HepG2 (cell line): ENCODE results near the gene OR14A2. TPM values are rescaled to one million over a fixed set of nuclear protein-coding genes. Genes with fewer than 3 reads are reported as not detected.

Experiments used
- ATAC-seq: fragments of 200-7000 bp; cut with Tn5 transposase; 3 replicates; pipeline ENCODE4 v1.9.1; 2020; ENCODE audit warnings: mild to moderate bottlenecking, moderate library complexity
- BruUV-seq: library from RNA; stranded (reverse); fragments of 400-500 nt; replicated peaks from 2 replicates; lab custom pipeline; 2021; lab: Mats Ljungman, UMichigan
- CTCF ChIA-PET: fragments of 300-600 bp; formaldehyde crosslinking; extraction: SDS; loops from one replicate; lab custom pipeline; 2021; ENCODE audit warnings: low total read pairs, inconsistent platforms, low intra/inter-chr PET ratio; lab: Yijun Ruan, JAX
- POLR2A ChIA-PET: fragments of 350-600 bp; sonication (Branson Sonifier 250); formaldehyde crosslinking; loops from one replicate; lab custom pipeline; 2020; ENCODE audit warnings: antibody characterized with exemption, inconsistent platforms; lab: Yijun Ruan, JAX
- DNase-seq: peaks from one replicate; pipeline ENCODE4 v3.0.0-alpha.2; 2015; ENCODE audit warnings: low spot score
- FAIRE-seq: peaks from 3 replicates; lab custom pipeline; 2011; peaks lifted over from hg19 to GRCh38; lab: Jason Lieb, UNC
- H2AFZ ChIP-seq: one replicate; pipeline ENCODE4 v1.6.1; 2011; ENCODE audit warnings: low read length, inconsistent platforms
- H3K27ac ChIP-seq: fragments of 300-600 bp; 3 replicates; pipeline ENCODE4 v1.8.0; 2011; ENCODE audit warnings: mixed run types, mild to moderate bottlenecking, mixed read lengths, low read length, inconsistent platforms; ENCODE audit not compliant: insufficient read depth; ENCODE audit errors: extremely low read length
- H3K27me3 ChIP-seq, 2 experiments: fragments of 200-600 bp in 1 of 2; 2 replicates in 1 of 2; 3 replicates in 1 of 2; pipeline versions ENCODE4 v1.6.0 to v1.8.0; 2011; ENCODE audit warnings: low read length in 2 of 2, mild to moderate bottlenecking in 2 of 2, moderate library complexity in 2 of 2, inconsistent platforms in 1 of 2; ENCODE audit not compliant: insufficient read depth in 2 of 2, control insufficient read depth in 1 of 2
- H3K36me3 ChIP-seq, 2 experiments: fragments of 200-600 bp in 1 of 2; replicated peaks in 1 of 2; 2 replicates in 1 of 2; 3 replicates in 1 of 2; pipeline versions ENCODE4 v1.5.1 to v1.8.0; 2011; ENCODE audit warnings: low read length in 2 of 2, inconsistent platforms in 1 of 2; ENCODE audit not compliant: insufficient read depth in 2 of 2, control insufficient read depth in 1 of 2
- H3K4me1 ChIP-seq: 2 replicates; pipeline ENCODE4 v1.5.1; 2012; ENCODE audit warnings: low read length, inconsistent platforms; ENCODE audit not compliant: insufficient read depth
- H3K4me2 ChIP-seq: 2 replicates; pipeline ENCODE4 v1.6.0; 2011; ENCODE audit warnings: low read depth, low read length, inconsistent platforms
- H3K4me3 ChIP-seq, 3 experiments: fragments of 200-600 bp in 1 of 3; sonication (generic), shearing (Covaris generic) in 1 of 3; replicated peaks in 1 of 3; 2 replicates each; pipeline ENCODE4 v1.5.1; 2011 to 2016; ENCODE audit warnings: low read length in 3 of 3, inconsistent platforms in 2 of 3, low read depth in 2 of 3, mild to moderate bottlenecking in 2 of 3, control low read depth in 1 of 3, mixed read lengths in 1 of 3; ENCODE audit not compliant: insufficient read depth in 1 of 3
- H3K79me2 ChIP-seq: one replicate; pipeline ENCODE4 v1.6.1; 2011; ENCODE audit warnings: low read length, inconsistent platforms; ENCODE audit not compliant: insufficient read depth
- H3K9ac ChIP-seq: 2 replicates; pipeline ENCODE4 v1.6.0; 2011; ENCODE audit warnings: mild to moderate bottlenecking, low read depth, low read length, inconsistent platforms; ENCODE audit not compliant: insufficient read depth
- H3K9me3 ChIP-seq: 2 replicates; pipeline ENCODE4 v1.5.1; 2012; ENCODE audit warnings: mild to moderate bottlenecking, low read length
- H4K20me1 ChIP-seq: 2 replicates; pipeline ENCODE4 v1.6.0; 2011; ENCODE audit warnings: inconsistent platforms, mild to moderate bottlenecking, low read length, moderate library complexity; ENCODE audit not compliant: insufficient read depth
- MAFF ChIP-seq: IDR thresholded peaks from 2 replicates; pipeline ENCODE4 v1.6.1; 2011; ENCODE audit warnings: low read depth, low read length, improper control_type of control experiment
- MAFK ChIP-seq, 2 experiments: IDR thresholded peaks in 1 of 2; conservative IDR thresholded peaks in 1 of 2; 2 replicates each; pipeline ENCODE4 v1.6.1; 2011; ENCODE audit warnings: improper control_type of control experiment in 2 of 2, low read length in 2 of 2
- MIER3 ChIP-seq: IDR thresholded peaks from 2 replicates; pipeline ENCODE4 v1.6.1; 2016; ENCODE audit warnings: missing compliant biosample characterization, borderline replicate concordance
- NR0B2 ChIP-seq: sonication (generic); formaldehyde crosslinking; IDR thresholded peaks from 2 replicates; pipeline ENCODE4 v1.4.0; 2020; ENCODE audit warnings: mild to moderate bottlenecking, missing genetic modification reagents
- RFX3 ChIP-seq: IDR thresholded peaks from 2 replicates; pipeline ENCODE4 v1.6.1; 2016; ENCODE audit warnings: missing biosample characterization, missing genetic modification reagents
- YEATS2 ChIP-seq: sonication (generic); formaldehyde crosslinking; IDR thresholded peaks from 2 replicates; pipeline ENCODE4 v1.4.0; 2020; ENCODE audit warnings: missing genetic modification reagents, borderline replicate concordance
- ZNF557 ChIP-seq: sonication (generic); formaldehyde crosslinking; IDR thresholded peaks from 2 replicates; pipeline ENCODE4 v1.4.0; 2020; ENCODE audit warnings: missing genetic modification reagents
- WGBS: methylation state at CpG from one replicate; pipeline ENCODE4 v1.1.6; 2017; ENCODE audit warnings: low lambda C conversion rate; 5-methylcytosine and 5-hydroxymethylcytosine counted together
- in situ Hi-C: cut with HindIII; loops from 2 replicates; pipeline ENCODE4 v1.10.0; 2017; ENCODE audit warnings: low pct_unique_long_range_greater_than_20kb; ENCODE audit not compliant: extremely low pct_ligation_motif_present
- intact Hi-C: fragments of 100-400 bp; cut with micrococcal nuclease; formaldehyde crosslinking; loops from one replicate; pipeline ENCODE4 v1.10.0; 2022; ENCODE audit not compliant: unreplicated experiment
- polyA plus RNA-seq, 8 experiments: library from polyadenylated mRNA; depleted of rRNA in 3 of 8; stranded (reverse) in 7 of 8; unstranded in 1 of 8; fragments of >200 nt; fragmentation: Illumina TruSeq in 4 of 8; extraction: Trizol in 4 of 8; gene quantifications; 2 replicates each; pipeline versions ENCODE4 v1.2.1 to v1.2.3, GENCODE V29; 2011 to 2016; ENCODE audit warnings: low read depth in 4 of 8, missing spikeins in 1 of 8, mixed read lengths in 1 of 8; ENCODE audit not compliant: insufficient read depth in 1 of 8
- total RNA-seq, 5 experiments: library from RNA; depleted of rRNA; stranded (reverse); fragments of >200 nt; fragmentation: Illumina TruSeq; extraction: Trizol; gene quantifications; 2 replicates each; pipeline ENCODE4 v1.2.3, GENCODE V29; 2016; ENCODE audit warnings: low read depth in 1 of 5

Gene OR14A2
- total and polyA plus RNA-seq, 2 of the 13 experiments (the other 11 are each of a cell fraction or from before 2014, with no cell fraction given): not detected

GRCh38 chr1:247748041-247748440 lies at the start of gene OR14A2 (continued):
- TF ChIP-seq YEATS2 (CRISPR knock-in tag) (no peak), MIER3 (CRISPR knock-in tag) (no peak)

DNA sequence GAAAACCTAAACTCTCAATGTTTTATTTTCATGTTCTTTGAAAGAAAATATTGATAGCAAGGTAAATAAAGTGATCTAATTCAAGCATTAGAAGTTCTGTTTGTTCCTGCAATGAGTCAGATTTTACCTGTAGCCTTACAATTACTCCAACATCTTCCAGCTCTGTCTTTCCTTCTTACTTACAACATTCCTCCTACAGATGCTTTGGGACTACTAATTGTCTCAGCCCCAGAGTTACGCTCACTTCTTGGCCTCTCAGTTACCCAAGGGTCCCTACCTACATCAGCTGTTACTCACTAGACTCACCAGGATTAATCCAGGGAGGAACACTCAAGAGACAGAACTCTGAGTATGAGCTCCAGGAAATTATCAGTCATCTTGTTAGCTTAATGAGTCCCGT lies 49.6 kb upstream of the OR14A2 start:
- DNase-seq (no peak), FAIRE-seq (no peak), ATAC-seq (no peak)
- 2% methylated on average over 2 of the region's 2 CpGs for WGBS
- Histone ChIP-seq H3K79me2 (no peaks in the 10 kb centered on the region), H3K4me1 (no peaks in the 10 kb centered on the region), H3K4me3 (no peak overlapping the region), H3K9ac (no peak overlapping the region), H3K4me2 (no peak overlapping the region), H3K36me3 (no peaks in the 10 kb centered on the region), H4K20me1 (no peaks in the 10 kb centered on the region), H3K9me3 (peaks cover 69% of the 10 kb centered on the region), H2AFZ (no peak overlapping the region), H3K27me3 (no peaks in the 10 kb centered on the region), H3K27ac (no peak overlapping the region)
- intact Hi-C loops: no loop called here
- TF ChIP-seq RFX3 (CRISPR knock-in tag): no peak
- no peak for TF ChIP-seq NR0B2 (CRISPR knock-in tag)
- in situ Hi-C loops: no loop called here
- BruUV-seq: no TSS peak
- ChIA-PET POLR2A (no interaction called here), CTCF (no interaction called here)

DNA sequence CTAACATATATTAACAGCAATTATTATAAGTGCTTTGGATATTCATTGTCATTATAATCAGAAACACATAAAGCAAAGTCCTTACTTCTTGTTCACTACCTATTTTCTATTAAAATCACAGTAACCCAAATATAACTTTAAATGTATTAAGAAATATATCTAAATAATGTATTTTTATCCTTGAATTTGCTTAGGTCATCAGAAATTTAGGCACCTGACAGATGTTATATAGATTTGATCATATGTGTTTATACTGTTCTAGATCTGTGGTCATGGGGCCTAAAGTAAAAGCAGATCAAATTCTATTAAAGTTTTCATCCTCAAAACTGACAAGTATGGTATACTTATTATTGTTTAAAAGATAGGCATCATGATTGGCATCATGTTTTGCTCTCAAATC lies 21.7 kb upstream of the OR14A2 start:
- no peak overlapping the region for H3K4me3 ChIP-seq
- H3K27me3 ChIP-seq: no peaks in the 10 kb centered on the region
- ChIA-PET POLR2A (no interaction called here), CTCF (no interaction called here)
- H2AFZ ChIP-seq: no peak overlapping the region
- peaks cover 72% of the 10 kb centered on the region for H3K9me3 ChIP-seq
- DNase-seq (no peak), ATAC-seq (no peak), FAIRE-seq (no peak)
- no peak overlapping the region for H3K9ac ChIP-seq
- peak; percentile 91 to 98 for TF ChIP-seq MAFK (conservative IDR thresholded peaks at IDR 0.05 in 1 of 2, IDR thresholded peaks at IDR 0.05 in 1 of 2; ENCODE audit: low read length in 2 of 2)
- TF ChIP-seq ZNF557 (CRISPR knock-in tag): no peak
- peak; percentile 93 for TF ChIP-seq MAFF
- no TSS peak for BruUV-seq
- H3K79me2 ChIP-seq: no peaks in the 10 kb centered on the region
- H4K20me1 ChIP-seq: no peaks in the 10 kb centered on the region
- no peak overlapping the region for H3K4me2 ChIP-seq
- no peaks in the 10 kb centered on the region for H3K4me1 ChIP-seq
- H3K36me3 ChIP-seq: no peaks in the 10 kb centered on the region
- H3K27ac ChIP-seq: no peak overlapping the region
- intact Hi-C loops (no loop called here), in situ Hi-C loops (no loop called here)
